HG03354 (cell line): ENCODE results near the gene RMND5B.
"Not testable (repeated sequence)": the region's sequence is repeated elsewhere in the genome, so short reads cannot be mapped to it uniquely, and the experiment has no call there.

Source experiments
- ATAC-seq: cut with Tn5 transposase; IDR thresholded peaks from one replicate; pipeline ENCODE4 v1.9.1; 2021; ENCODE audit warnings: mild to moderate bottlenecking; ENCODE audit not compliant: unreplicated experiment, poor library complexity, severe bottlenecking

The RMND5B gene

GRCh38 chr5:178127300-178128009 lies 3.4 kb upstream of the RMND5B start:
- not testable (repeated sequence) for ATAC-seq

GRCh38 chr5:178129296-178129695 lies 1.5 kb upstream of the RMND5B start:
- no peak for ATAC-seq

GRCh38 chr5:178130234-178130575 lies 609 bp upstream of the RMND5B start:
- ATAC-seq = not testable (repeated sequence)

GRCh38 chr5:178131446-178131996 lies 707 bp downstream of the RMND5B start:
- ATAC-seq = no peak

GRCh38 chr5:178136990-178137389 lies 6.2 kb downstream of the RMND5B start:
- no peak for ATAC-seq

- no peak for ATAC-seq
Observed at GRCh38 chr5:178137991-178138390, 7.2 kb downstream of the RMND5B start.

GRCh38 chr5:178141550-178141949 lies 10.7 kb downstream of the RMND5B start:
- no peak for ATAC-seq

- no peak for ATAC-seq
Observed at GRCh38 chr5:178142642-178143041, 11.8 kb downstream of the RMND5B start.

GRCh38 chr5:178143246-178143645 lies 12.4 kb downstream of the RMND5B start:
- no peak for ATAC-seq

- ATAC-seq = no peak
Observed at GRCh38 chr5:178143901-178144300, 13.1 kb downstream of the RMND5B start.

GRCh38 chr5:178145965-178146820 lies 15.4 kb downstream of the RMND5B start:
- peak; percentile 80 for ATAC-seq

- no peak for ATAC-seq
Observed at GRCh38 chr5:178147406-178147805, 16.6 kb downstream of the RMND5B start.

- no peak for ATAC-seq
Observed at GRCh38 chr5:178149199-178149932, 18.6 kb downstream of the RMND5B start.

GRCh38 chr5:178150977-178151734 lies 20.3 kb downstream of the RMND5B start:
- ATAC-seq = no peak

- ATAC-seq = no peak
Observed at GRCh38 chr5:178152491-178153444, 22.0 kb downstream of the RMND5B start.

GRCh38 chr5:178153530-178154340 lies 22.9 kb downstream of the RMND5B start, which contains the start of gene NHP2:
TSS of gene NHP2 (minus strand) at chr5:178153885. CDS start at chr5:178153817, 68 bp downstream.
- peak; percentile 99 for ATAC-seq

GRCh38 chr5:178155065-178155464 lies 24.3 kb downstream of the RMND5B start:
- no peak for ATAC-seq
